ENCODE data around the gene RNF157.
"Not testable (repeated sequence)": the region's sequence is repeated elsewhere in the genome, so short reads cannot be mapped to it uniquely, and the experiment has no call there.

GRCh38 chr17:76225373-76226086, 14.8 kb downstream of the RNF157 start:
- TF ChIP-seq ZNF394 (tag by site-specific recombination; IDR thresholded peaks at IDR 0.05; ENCODE audit: borderline replicate concordance); CTCF (tag by site-specific recombination; IDR thresholded peaks at IDR 0.05); ZBTB7A (tag by site-specific recombination; IDR thresholded peaks at IDR 0.05; ENCODE audit: low read depth): not testable (repeated sequence)

Measured in HEK293 (cell line).